Right cardiac atrium (tissue), 5 donors: ENCODE measurements around the gene ECPAS. TPM values are rescaled to one million over a fixed set of nuclear protein-coding genes. Genes with fewer than 3 reads are reported as not detected.
"Not testable (repeated sequence)": the region's sequence is repeated elsewhere in the genome, so short reads cannot be mapped to it uniquely, and the experiment has no call there.

ENCODE experiments used
- ATAC-seq, 2 donors: fragments of 200-7000 bp; cut with Tn5 transposase; one replicate each; pipeline versions ENCODE4 v1.8.0 to v1.9.1; 2020; ENCODE audit warnings: moderate library complexity in 2 of 2, mild to moderate bottlenecking in 1 of 2
- DNase-seq, 3 donors: peaks; one replicate each; pipeline ENCODE4 v3.0.0-alpha.2; 2020
- H3K27ac ChIP-seq: one replicate; pipeline ENCODE4 v1.5.1; 2013; ENCODE audit warnings: mild to moderate bottlenecking, low read length, control low read depth, moderate library complexity
- H3K27me3 ChIP-seq: one replicate; pipeline ENCODE4 v1.6.1; 2013; ENCODE audit not compliant: control insufficient read depth, insufficient read depth
- H3K4me1 ChIP-seq: one replicate; pipeline ENCODE4 v1.6.1; 2013; ENCODE audit warnings: low read length; ENCODE audit not compliant: control insufficient read depth, insufficient read depth
- H3K4me3 ChIP-seq: one replicate; pipeline ENCODE4 v1.5.1; 2013; ENCODE audit warnings: low read length, control low read depth
- H3K9me3 ChIP-seq: one replicate; pipeline ENCODE4 v1.6.1; 2013; ENCODE audit warnings: low read length; ENCODE audit not compliant: control insufficient read depth
- WGBS: extraction: QIAGEN DNeasy Blood & Tissue Kit; methylation state at CpG from one replicate; pipeline ENCODE4 v1.1.7; 2013; 5-methylcytosine and 5-hydroxymethylcytosine counted together
- intact Hi-C, 4 donors: fragments of 100-400 bp; cut with DNase I; formaldehyde crosslinking; loops; one replicate each; pipeline versions ENCODE4 v1.11.0 to v1.14.0; 2022 to 2023
- polyA plus RNA-seq: library from polyadenylated mRNA; stranded (reverse); fragments of 200-250 nt; gene quantifications from one replicate; pipeline ENCODE4 v1.2.3, GENCODE V29; 2013
- total RNA-seq, 4 donors: library from RNA; stranded (reverse); fragmentation: NEBNext Ultra II Directional; extraction: Animal tissue kit (Norgen Biotek cat#: 25700); gene quantifications; one replicate each; pipeline ENCODE4 v1.2.1, GENCODE V29; 2021
- donor health status: healthy with polysubstance abuse.
- donor health status: DM: no; HTN: yes; CAD: no.
- donor health status: DM: no; HTN: no; CAD: no.
- donor health status: DM: no; HTN: yes; CAD: no; lungs with severe emphysema.
- donor health status: DM: yes; HTN: yes; CAD: no.

The ECPAS gene
- total and polyA plus RNA-seq, 5 donors = 24.3 to 99.1 (median 90.0) TPM

DNA sequence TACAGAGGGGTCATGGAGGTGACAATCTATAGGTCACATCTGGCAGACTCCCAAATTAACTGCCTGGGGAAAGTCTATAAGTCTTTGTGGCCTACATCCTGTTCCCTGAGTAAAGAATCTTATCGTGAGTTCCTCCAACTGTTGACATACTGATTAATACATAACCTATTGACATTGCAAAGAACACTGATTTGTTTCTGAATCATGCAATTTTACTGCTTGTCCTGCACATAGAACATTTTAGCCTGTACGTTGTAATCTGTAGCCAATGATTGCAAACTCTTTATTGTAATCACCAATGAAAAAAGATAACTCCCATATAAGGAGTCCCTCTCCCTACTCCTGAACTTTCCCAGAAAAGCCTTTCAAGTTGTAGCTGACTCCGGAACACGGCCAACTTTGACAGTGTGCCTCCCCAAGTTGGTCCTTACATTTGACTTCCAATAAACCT lies 135.3 kb downstream of the ECPAS start:
- no peak for DNase-seq
- ATAC-seq = no peak
- Histone ChIP-seq H3K27me3 (no peaks in the 10 kb centered on the region), H3K9me3 (no peaks in the 10 kb centered on the region), H3K4me1 (no peaks in the 10 kb centered on the region), H3K27ac (no peak overlapping the region), H3K4me3 (no peak overlapping the region)
- intact Hi-C loops = no loop called here
- WGBS = 32% methylated on average over 4 of the region's 4 CpGs

DNA sequence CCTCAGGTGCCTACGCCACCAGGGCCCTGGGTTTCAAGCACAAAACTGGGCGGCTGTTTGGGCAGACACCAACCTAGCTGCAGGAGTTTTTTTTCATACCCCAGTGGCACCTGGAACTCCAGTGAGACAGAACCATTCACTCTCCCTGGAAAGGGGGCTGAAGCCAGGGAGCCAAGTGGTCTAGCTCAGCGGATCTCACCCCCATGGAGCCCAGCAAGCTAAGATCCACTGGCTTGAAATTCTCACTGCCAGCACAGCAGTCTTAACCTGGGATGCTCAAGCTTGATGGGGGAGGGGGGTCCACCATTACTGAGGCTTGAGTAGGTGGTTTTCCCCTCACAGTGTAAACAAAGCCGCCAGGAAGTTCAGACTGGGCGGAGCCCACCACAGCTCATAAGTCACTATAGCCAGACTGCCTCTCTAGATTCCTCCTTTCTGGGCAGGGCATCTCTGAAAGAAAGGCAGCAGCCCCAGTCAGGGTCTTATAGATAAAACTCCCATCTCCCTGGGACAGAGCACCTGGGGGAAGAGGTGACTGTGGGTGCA lies 149.8 kb downstream of the ECPAS start:
- DNase-seq, ATAC-seq, H3K27me3 ChIP-seq, H3K4me1 ChIP-seq, H3K4me3 ChIP-seq, H3K9me3 ChIP-seq, H3K27ac ChIP-seq, intact Hi-C loops: not testable (repeated sequence)
- 83% methylated on average over 5 of the region's 5 CpGs for WGBS

DNA sequence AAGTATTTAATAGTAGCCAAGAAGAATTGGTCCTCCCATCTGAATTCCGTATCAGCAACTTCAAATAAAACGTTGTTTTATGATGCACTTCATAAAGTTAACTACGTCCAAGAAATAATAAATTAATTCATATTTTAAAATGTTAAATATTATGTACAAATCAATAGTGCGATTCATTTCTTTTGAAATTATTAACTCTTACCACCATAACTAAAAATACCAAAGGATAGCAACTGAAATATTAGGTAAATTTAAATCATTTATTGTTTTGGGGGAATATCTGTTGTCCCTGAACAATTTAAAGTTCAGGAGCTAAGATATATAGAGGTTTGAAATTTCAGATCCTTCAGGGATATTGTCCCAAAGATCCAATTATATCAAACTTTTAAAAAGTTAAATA lies 154.1 kb downstream of the ECPAS start, which contains the start of gene OR2K2:
OR2K2 (minus strand) TSS at position 101 of the 400 bp plus-strand sequence. CDS start 1,791 bp downstream, outside the sequence.
- H3K4me3 ChIP-seq = no peak within 1 kb of the TSS
- WGBS = 85% methylated on average over 4 of the region's 4 CpGs
- no peak within 1 kb of the TSS for H3K27ac ChIP-seq
- DNase-seq (no peak), ATAC-seq (no peak)
- intact Hi-C loops = no loop called here
- H3K27me3 ChIP-seq = no peaks in the 10 kb centered on the region
- no peaks in the 10 kb centered on the region for H3K9me3 ChIP-seq
- H3K4me1 ChIP-seq = no peaks in the 10 kb centered on the region

DNA sequence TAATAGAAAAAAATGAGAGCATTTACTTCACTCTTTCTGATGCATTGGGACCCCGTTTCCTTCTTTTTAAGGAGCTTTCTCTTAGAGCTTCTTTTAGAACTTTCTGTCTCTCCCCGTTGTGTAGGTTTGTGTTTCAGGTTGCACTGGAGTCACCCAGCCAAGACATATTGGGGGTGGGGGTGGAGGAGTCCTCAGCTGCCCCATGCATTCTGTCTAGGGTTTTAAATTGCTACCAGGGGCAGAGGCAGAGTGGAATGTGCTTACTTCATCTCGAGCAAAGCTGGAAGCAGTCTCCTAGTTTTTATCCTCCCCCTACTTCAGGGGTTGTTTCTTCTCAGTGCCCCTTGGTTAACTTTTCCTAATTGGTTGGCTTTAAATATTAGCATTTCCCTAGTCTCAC lies 163.6 kb downstream of the ECPAS start:
- no peak for ATAC-seq
- no peak for DNase-seq
- no peaks in the 10 kb centered on the region for H3K27me3 ChIP-seq
- H3K4me3 ChIP-seq = no peak overlapping the region
- intact Hi-C loops = no loop called here
- WGBS = 58% methylated on average over 3 of the region's 3 CpGs
- no peaks in the 10 kb centered on the region for H3K9me3 ChIP-seq
- H3K27ac ChIP-seq = no peak overlapping the region
- no peaks in the 10 kb centered on the region for H3K4me1 ChIP-seq

DNA sequence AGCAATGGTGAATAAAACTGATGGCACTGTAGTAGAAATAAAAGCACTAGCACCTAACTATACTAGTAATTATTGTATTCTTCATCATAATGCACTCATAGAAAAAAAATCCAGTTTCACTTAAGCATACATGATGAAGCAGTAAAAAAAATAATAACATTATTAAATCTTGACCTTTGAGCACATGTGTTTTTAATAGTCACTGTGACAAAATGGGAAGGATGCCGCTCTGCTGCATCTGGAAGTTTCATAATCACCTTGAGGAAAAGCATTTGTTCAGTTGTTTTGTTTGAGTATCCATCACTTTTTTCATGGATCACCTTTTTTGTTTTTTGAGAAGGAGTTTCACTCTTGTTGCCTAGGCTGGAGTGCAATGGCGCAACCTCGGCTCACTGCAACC lies 167.4 kb downstream of the ECPAS start:
- intact Hi-C loops = no loop called here
- 63% methylated on average over 3 of the region's 3 CpGs for WGBS
- ATAC-seq = no peak

More for the DNA sequence above, 167.4 kb downstream of the ECPAS start:
- DNase-seq = no peak
- Histone ChIP-seq H3K4me3 (no peak overlapping the region), H3K27ac (no peak overlapping the region), H3K4me1 (no peaks in the 10 kb centered on the region), H3K27me3 (no peaks in the 10 kb centered on the region), H3K9me3 (no peaks in the 10 kb centered on the region)

Other genes with a start within 250 kb of the ECPAS start
- not detected for gene OR2K2, start 154.2 kb downstream of the ECPAS start, total RNA-seq
- not detected for gene OR2K2, start 154.2 kb downstream of the ECPAS start, polyA plus RNA-seq
- gene ZNF483, start 40.8 kb upstream of the ECPAS start, total RNA-seq = 10 to 100 TPM in 3 of 4 donors, 1 to 10 TPM in 1; 9.6 to 14.7 (median 10.7) TPM
- 1.5 TPM for gene ZNF483, start 40.8 kb upstream of the ECPAS start, polyA plus RNA-seq
- gene PTGR1, start 115.3 kb upstream of the ECPAS start, total RNA-seq = 10 to 100 TPM; 30.9 to 52.0 (median 41.2) TPM
- gene PTGR1, start 115.3 kb upstream of the ECPAS start, polyA plus RNA-seq = 22.4 TPM
- 1 to 10 TPM; 4.4 to 7.2 (median 5.8) TPM for gene DNAJC25, start 147.0 kb upstream of the ECPAS start, total RNA-seq
- 5.0 TPM for gene DNAJC25, start 147.0 kb upstream of the ECPAS start, polyA plus RNA-seq
- 10 to 100 TPM; 24.7 to 31.9 (median 29.4) TPM for gene GNG10, start 177.2 kb upstream of the ECPAS start, total RNA-seq
- gene GNG10, start 177.2 kb upstream of the ECPAS start, polyA plus RNA-seq = 41.9 TPM